ENCODE results near the gene SSBP1.

DNA sequence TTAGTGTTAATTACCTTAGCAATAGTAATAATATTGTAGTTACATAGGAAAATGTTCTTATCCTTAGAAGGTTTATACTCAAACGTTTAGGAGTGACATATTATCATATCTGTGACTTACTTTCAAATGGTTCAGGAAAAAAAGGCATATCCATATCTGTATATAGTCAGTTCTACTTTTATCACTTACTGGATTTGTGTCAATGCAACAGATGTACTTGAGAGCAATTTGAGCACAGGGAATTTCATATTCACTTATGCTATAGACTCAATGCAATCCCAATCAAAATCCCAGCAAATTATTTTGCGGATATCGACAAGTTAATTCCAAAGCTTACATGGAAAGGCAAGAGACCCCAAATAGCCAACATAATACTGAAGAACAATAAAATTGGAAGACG is 46.2 kb upstream of the SSBP1 start:
- TF ChIP-seq CTCF (IDR thresholded peaks at IDR 0.05) (no peak), EZH2 (IDR thresholded peaks at IDR 0.05) (no peak)

Data from neural progenitor cell (in vitro differentiated cells).